ENCODE results near the gene TPM1. TPM values are rescaled to one million over a fixed set of nuclear protein-coding genes. Genes with fewer than 3 reads are reported as not detected.

TPM1 gene
- total and polyA plus RNA-seq, 10 of the 15 experiments (the other 5 are each of a cell fraction or from before 2014, with no cell fraction given): 0.43 to 10.0 (median 2.4) TPM

DNA sequence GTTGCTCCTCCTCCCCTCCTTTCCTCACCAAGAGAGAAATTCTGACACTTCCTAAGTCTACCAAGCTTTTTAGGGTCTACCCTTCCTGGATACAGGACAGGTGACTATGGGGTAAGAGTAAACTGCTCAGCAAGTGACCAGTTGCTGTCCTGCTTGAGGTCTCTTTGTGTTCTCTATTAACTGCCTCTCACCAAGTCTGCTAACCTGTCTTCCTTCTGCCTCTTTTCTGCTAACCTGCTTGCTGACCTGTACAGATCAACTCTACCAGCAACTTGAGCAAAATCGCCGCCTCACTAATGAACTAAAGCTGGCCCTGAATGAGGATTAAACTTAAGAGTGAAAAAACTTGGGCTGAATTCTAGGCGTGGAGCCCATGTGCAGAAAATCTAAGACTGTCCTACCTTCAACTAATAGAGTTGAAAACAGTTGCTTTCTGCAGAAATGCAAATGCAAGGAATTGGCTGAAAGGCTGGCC lies 27.1 kb downstream of the TPM1 start:
- Histone ChIP-seq H3K79me2 (ENCODE audit: control insufficient read depth, insufficient read depth, low read length) (no peaks in the 10 kb centered on the region), H3K9me3 (replicated peaks; ENCODE audit: control insufficient read depth, insufficient read depth, low read length) (no peaks in the 10 kb centered on the region), H3K36me3 (ENCODE audit: control insufficient read depth in 2 of 2, insufficient read depth in 2 of 2, low read length in 1 of 2) (no peaks in the 10 kb centered on the region), H3K4me2 (ENCODE audit: control insufficient read depth, insufficient read depth) (no peak overlapping the region), H3K4me3 (no peak overlapping the region), H4K20me1 (ENCODE audit: control insufficient read depth, insufficient read depth) (no peaks in the 10 kb centered on the region), H3K27ac (ENCODE audit: control insufficient read depth, insufficient read depth) (no peak overlapping the region), H3K27me3 (replicated peaks in 1 of 2; ENCODE audit: control insufficient read depth in 2 of 2, insufficient read depth in 2 of 2, low read length in 1 of 2) (no peaks in the 10 kb centered on the region), H2AFZ (ENCODE audit: control insufficient read depth, low read depth, low read length) (no peak overlapping the region), H3K9ac (ENCODE audit: control insufficient read depth, insufficient read depth, low read length) (no peak overlapping the region), H3K4me1 (ENCODE audit: control insufficient read depth, insufficient read depth, low read length) (no peaks in the 10 kb centered on the region)
- no TSS peak for BruUV-seq (replicated peaks)
- ATAC-seq: no peak
- ChIA-PET POLR2A (no interaction called here), CTCF (interaction anchor here (11.1 kb wide), 1 partner anchor 21 kb away, joined by 68 read pairs; no protein-coding TSS in a partner anchor), RAD21 (ENCODE audit: unreplicated experiment) (no interaction called here), SMC1A (ENCODE audit: uncharacterized antibody, unreplicated experiment) (interaction anchor here (1.3 kb wide), 1 partner anchor 25 kb away, joined by 3 read pairs; no protein-coding TSS in a partner anchor)
- intact Hi-C loops (cut with micrococcal nuclease; ENCODE audit: unreplicated experiment): no loop called here
- no peak for DNase-seq (ENCODE audit: low read depth, low spot score)
- in situ Hi-C loops (cut with MboI): no loop called here
- FAIRE-seq: no peak
- TF ChIP-seq, protein P1, sequence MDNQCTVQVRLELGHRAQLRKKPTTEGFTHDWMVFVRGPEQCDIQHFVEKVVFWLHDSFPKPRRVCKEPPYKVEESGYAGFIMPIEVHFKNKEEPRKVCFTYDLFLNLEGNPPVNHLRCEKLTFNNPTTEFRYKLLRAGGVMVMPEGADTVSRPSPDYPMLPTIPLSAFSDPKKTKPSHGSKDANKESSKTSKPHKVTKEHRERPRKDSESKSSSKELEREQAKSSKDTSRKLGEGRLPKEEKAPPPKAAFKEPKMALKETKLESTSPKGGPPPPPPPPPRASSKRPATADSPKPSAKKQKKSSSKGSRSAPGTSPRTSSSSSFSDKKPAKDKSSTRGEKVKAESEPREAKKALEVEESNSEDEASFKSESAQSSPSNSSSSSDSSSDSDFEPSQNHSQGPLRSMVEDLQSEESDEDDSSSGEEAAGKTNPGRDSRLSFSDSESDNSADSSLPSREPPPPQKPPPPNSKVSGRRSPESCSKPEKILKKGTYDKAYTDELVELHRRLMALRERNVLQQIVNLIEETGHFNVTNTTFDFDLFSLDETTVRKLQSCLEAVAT (IDR thresholded peaks at IDR 0.05): no peak
- TF ChIP-seq POLR2A (IDR thresholded peaks at IDR 0.05; ENCODE audit: low read depth, low read length) (no peak), WRNIP1 (IDR thresholded peaks at IDR 0.05; ENCODE audit: borderline replicate concordance, low read depth, low read length) (no peak), MAX (IDR thresholded peaks at IDR 0.05; ENCODE audit: low read depth, low read length) (no peak), TBL1XR1 (IDR thresholded peaks at IDR 0.05; ENCODE audit: low read depth, low read length) (no peak), POU2F2 (IDR thresholded peaks at IDR 0.05; ENCODE audit: borderline replicate concordance, low read depth, low read length) (no peak), IRF3 (IDR thresholded peaks at IDR 0.05) (no peak), ZBTB40 (IDR thresholded peaks at IDR 0.05; ENCODE audit: borderline replicate concordance) (no peak), IKZF1 (conservative IDR thresholded peaks at IDR 0.05) (no peak), SREBF2 (IDR thresholded peaks at IDR 0.05; ENCODE audit: low read length) (no peak)
- TF ChIP-seq, protein P2, sequence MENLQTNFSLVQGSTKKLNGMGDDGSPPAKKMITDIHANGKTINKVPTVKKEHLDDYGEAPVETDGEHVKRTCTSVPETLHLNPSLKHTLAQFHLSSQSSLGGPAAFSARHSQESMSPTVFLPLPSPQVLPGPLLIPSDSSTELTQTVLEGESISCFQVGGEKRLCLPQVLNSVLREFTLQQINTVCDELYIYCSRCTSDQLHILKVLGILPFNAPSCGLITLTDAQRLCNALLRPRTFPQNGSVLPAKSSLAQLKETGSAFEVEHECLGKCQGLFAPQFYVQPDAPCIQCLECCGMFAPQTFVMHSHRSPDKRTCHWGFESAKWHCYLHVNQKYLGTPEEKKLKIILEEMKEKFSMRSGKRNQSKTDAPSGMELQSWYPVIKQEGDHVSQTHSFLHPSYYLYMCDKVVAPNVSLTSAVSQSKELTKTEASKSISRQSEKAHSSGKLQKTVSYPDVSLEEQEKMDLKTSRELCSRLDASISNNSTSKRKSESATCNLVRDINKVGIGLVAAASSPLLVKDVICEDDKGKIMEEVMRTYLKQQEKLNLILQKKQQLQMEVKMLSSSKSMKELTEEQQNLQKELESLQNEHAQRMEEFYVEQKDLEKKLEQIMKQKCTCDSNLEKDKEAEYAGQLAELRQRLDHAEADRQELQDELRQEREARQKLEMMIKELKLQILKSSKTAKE (IDR thresholded peaks at IDR 0.05; ENCODE audit: low read depth, poor library complexity, severe bottlenecking): no peak
- 68% methylated on average over 3 of the region's 3 CpGs for WGBS (ENCODE audit: insufficient coverage, insufficient replicate concordance, low lambda C conversion rate, missing lambda C conversion rate)

Measured in GM12878 (cell line).